Thymus (tissue), 11 donors: ENCODE data around the gene PAF1. TPM values are rescaled to one million over a fixed set of nuclear protein-coding genes. Genes with fewer than 3 reads are reported as not detected.

Experiments used
- DNase-seq, 9 donors: peaks; one replicate each; pipeline ENCODE4 v3.0.0-alpha.2; 2013; ENCODE audit warnings: low spot score in 9 of 9, low read depth in 6 of 9, missing footprints in 1 of 9
- H3K27ac ChIP-seq, 2 donors: one replicate each; pipeline ENCODE4 v1.5.1; 2013; ENCODE audit warnings: control low read depth in 1 of 2, low read depth in 1 of 2, low read length in 1 of 2, mild to moderate bottlenecking in 1 of 2, moderate library complexity in 1 of 2
- H3K27me3 ChIP-seq, 2 donors: one replicate each; pipeline ENCODE4 v1.5.1; 2013; ENCODE audit warnings: low read length in 1 of 2; ENCODE audit not compliant: control insufficient read depth in 2 of 2, insufficient read depth in 1 of 2
- H3K36me3 ChIP-seq, 2 donors: one replicate each; pipeline ENCODE4 v1.5.1; 2013; ENCODE audit warnings: low read length in 1 of 2, mild to moderate bottlenecking in 1 of 2, moderate library complexity in 1 of 2; ENCODE audit not compliant: control insufficient read depth in 2 of 2, insufficient read depth in 2 of 2
- H3K4me1 ChIP-seq, 2 donors: one replicate each; pipeline ENCODE4 v1.5.1; 2013; ENCODE audit warnings: low read length in 2 of 2; ENCODE audit not compliant: control insufficient read depth in 2 of 2, insufficient read depth in 2 of 2
- H3K4me3 ChIP-seq, 2 donors: one replicate each; pipeline ENCODE4 v1.5.1; 2013; ENCODE audit warnings: low read length in 2 of 2, control low read depth in 1 of 2, mild to moderate bottlenecking in 1 of 2
- H3K9me3 ChIP-seq, 2 donors: one replicate each; pipeline ENCODE4 v1.5.1; 2013; ENCODE audit warnings: low read length in 1 of 2, mild to moderate bottlenecking in 1 of 2; ENCODE audit not compliant: control insufficient read depth in 2 of 2, insufficient read depth in 1 of 2
- WGBS: extraction: QIAGEN DNeasy Blood & Tissue Kit; methylation state at CpG from one replicate; pipeline ENCODE4 v1.1.7; 2013; 5-methylcytosine and 5-hydroxymethylcytosine counted together
- polyA plus RNA-seq: library from polyadenylated mRNA; stranded (reverse); fragments of 200-250 nt; gene quantifications from one replicate; pipeline ENCODE4 v1.2.3, GENCODE V29; 2013
- total RNA-seq: library from RNA; stranded (reverse); fragments of 120-200 nt; gene quantifications from one replicate; pipeline ENCODE4 v1.2.4, GENCODE V29; 2013
- donor health status: healthy.

Gene PAF1
- total and polyA plus RNA-seq, 2 donors, result 33.4 to 40.1 TPM

DNA sequence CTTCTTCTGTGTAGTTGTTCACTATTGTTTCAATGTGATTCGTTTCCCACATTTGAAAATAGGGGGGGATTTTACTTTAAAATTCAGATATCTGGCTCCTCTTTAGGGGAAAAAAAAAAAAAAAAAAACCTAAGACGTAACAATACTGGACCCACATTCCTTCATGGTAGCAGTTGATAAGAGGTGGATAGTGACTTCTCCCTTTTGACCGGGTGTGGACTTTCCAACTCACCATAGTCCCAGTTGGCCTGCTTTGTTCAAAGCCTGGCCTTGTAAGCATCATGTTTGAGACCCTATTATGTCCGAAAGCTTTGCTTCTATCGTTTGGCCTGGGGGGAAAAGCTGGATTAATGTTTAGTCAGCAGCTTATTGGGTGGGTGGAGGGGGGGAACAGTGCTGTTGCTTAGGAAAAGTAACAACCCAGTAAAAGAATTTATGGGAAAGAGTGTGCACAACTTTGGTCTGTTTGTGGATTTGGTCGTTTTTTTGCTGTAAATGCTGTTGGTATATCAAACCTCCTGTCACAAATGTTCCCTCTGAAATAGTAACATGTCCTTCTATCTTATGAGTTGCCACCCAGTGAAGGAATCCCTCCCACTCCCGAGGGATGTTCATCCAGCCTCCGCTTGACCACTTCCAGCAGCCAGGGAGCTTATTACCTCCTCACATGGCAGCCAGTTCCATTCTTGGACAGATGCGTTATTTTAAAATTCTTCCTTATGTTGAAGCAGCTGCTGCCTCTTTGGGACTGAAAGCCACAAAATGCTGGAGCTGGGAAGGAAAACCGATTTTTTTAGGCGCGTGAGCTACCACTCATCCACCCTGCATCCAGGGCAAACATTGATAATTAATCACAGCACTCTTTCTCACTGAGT is 38.3 kb downstream of the PAF1 start:
- Histone ChIP-seq H3K27me3 (no peaks in the 10 kb centered on the region), H3K9me3 (no peaks in the 10 kb centered on the region), H3K27ac (no peak overlapping the region), H3K36me3 (peaks cover 61 to 68% of the 10 kb centered on the region in 2 donors), H3K4me3 (no peak overlapping the region), H3K4me1 (peaks cover 4 to 7% of the 10 kb centered on the region in 2 donors)
- no peak for DNase-seq
- WGBS, result 94% methylated on average over 12 of the region's 12 CpGs

DNA sequence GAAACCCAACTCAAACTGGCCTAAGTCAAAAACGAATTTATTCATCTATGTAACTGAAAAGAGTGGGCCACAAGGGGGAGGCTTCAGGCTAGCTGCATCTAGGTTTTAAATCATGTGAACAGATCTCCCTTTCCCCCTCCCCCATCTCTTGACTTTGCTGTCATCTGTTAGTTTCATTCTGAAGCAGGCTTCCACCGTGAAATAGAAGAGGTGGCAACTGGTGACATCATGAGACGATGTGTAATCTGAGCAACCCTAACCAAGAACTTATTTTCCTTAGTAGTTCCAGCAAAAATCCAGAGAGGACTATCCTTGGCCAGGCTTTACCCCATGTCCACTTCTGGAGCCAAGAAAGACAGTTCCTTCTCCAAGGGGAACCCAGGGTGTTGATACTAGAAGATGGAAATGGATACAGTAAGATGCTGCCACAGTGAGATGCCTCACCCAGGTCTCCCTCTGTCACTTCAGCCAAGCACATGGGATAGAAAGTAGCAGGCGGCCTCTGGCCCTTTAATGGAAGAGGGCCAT is 39.3 kb downstream of the PAF1 start:
- DNase-seq, result peak in 4 of 9 donors; percentile 21 to 56 (median 30)
- Histone ChIP-seq H3K9me3 (no peaks in the 10 kb centered on the region), H3K4me1 (peaks cover 4 to 7% of the 10 kb centered on the region in 2 donors), H3K27ac (peak overlapping the region in 1 of 2 donors; percentile 30), H3K27me3 (no peaks in the 10 kb centered on the region), H3K36me3 (peaks cover 51 to 62% of the 10 kb centered on the region in 2 donors), H3K4me3 (no peak overlapping the region)
- 79% methylated on average over 4 of the region's 4 CpGs for WGBS

GRCh38 chr19:39350156-39350555 is 40.8 kb downstream of the PAF1 start:
- WGBS, result 98% methylated on average over 3 of the region's 3 CpGs
- H3K4me1 ChIP-seq, result peaks cover 4 to 10% of the 10 kb centered on the region in 2 donors
- H3K36me3 ChIP-seq, result peaks cover 41 to 57% of the 10 kb centered on the region in 2 donors

DNA sequence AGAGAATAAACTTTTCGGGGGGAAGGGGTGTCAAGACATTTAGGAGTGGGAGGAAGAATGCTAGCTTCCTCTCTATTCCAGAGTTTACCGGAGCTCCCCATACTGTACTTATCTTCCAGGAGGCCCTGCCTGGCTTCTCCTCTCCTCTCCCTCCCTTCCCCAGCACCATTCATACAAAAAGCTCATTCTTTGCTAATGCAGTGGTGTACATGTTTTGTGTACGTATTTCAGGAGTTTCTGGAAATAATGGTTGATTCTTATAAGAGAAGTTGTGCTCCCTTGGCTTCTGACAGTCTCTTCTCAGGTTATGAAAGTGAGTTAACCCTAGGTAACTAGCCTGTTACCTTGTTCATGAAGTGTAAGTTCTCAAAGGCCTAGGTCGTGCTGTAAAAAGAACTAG is 41.6 kb downstream of the PAF1 start:
- WGBS, result 99% methylated on average over 4 of the region's 4 CpGs
- no peak for DNase-seq
- Histone ChIP-seq H3K9me3 (no peaks in the 10 kb centered on the region), H3K4me3 (no peak overlapping the region), H3K27ac (no peak overlapping the region), H3K4me1 (peaks cover 4 to 10% of the 10 kb centered on the region in 2 donors), H3K36me3 (peaks cover 35 to 51% of the 10 kb centered on the region in 2 donors), H3K27me3 (no peaks in the 10 kb centered on the region)

More at GRCh38 chr19:39350156-39350555, 40.8 kb downstream of the PAF1 start:
- no peaks in the 10 kb centered on the region for H3K27me3 ChIP-seq
- H3K4me3 ChIP-seq, result no peak overlapping the region
- no peaks in the 10 kb centered on the region for H3K9me3 ChIP-seq
- H3K27ac ChIP-seq, result no peak overlapping the region
- no peak for DNase-seq

DNA sequence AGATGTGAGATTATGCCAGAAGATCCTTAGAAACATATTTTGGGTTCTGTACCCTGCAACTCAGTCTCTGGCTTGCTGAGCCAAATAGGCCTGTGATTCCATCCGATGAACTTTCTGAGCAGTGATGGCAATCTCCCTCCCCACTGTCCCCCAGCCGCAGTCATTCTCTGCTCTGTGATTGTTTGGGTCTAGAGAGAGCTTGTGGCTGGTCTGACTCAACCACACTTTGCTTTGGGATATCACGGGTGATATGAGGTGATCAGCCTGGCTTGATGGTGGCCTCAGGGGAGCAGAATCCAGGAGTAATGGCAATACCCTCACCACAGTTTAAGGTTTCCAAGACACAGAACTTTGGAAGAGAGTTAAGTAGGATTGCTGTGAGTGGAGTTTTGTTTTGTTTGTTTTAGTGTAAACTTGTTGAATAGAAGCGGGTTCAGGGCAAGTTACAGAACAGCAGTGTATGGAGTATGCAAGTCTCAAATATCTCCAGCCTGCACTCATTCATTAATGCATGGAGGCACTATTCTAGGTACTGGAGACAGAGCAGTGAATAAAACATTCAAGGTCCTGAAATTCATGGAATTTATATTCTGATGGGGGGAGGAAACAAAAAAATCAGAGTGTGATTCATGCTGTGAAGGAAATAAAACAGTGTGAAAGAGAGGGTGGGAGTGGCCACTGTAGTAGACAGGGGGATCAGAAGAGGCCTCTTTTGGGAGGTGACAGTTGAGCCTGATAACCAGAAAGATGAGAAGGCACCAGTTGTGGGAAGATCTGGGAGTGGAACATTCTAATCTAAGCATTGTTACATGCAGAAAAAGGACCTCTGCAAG is 43.4 kb downstream of the PAF1 start:
- Histone ChIP-seq H3K27ac (no peak overlapping the region), H3K4me1 (peaks cover 18 to 21% of the 10 kb centered on the region in 2 donors)
- DNase-seq, result no peak

DNA sequence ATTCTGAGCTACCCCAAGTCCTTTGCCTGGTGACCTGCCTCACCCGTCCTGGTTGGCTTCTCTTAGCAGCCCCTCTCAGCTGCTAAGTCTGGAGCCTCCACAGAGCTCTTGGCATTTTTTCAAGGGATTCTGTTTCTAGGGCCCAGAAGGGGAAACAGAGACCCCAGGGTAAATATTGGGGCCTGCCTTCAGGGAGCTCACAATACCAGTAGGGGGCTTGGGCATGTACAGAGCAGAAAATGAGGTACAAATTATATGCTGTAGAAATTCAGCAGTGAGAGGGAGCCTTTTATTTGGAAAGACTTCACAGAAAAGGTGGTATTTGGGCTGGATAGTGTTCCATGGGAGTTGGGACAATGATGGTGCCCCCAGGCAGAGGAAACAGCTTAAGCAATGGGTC is 45.0 kb downstream of the PAF1 start:
- Histone ChIP-seq H3K27ac (no peak overlapping the region), H3K4me3 (no peak overlapping the region), H3K4me1 (peaks cover 13 to 15% of the 10 kb centered on the region in 2 donors), H3K27me3 (no peaks in the 10 kb centered on the region), H3K36me3 (peaks cover 21 to 30% of the 10 kb centered on the region in 2 donors), H3K9me3 (no peaks in the 10 kb centered on the region)
- no peak for DNase-seq
- WGBS, result 93% methylated on average over 1 of the region's 1 CpG

More for the DNA sequence above, 43.4 kb downstream of the PAF1 start:
- WGBS, result 96% methylated on average over 4 of the region's 4 CpGs
- H3K4me3 ChIP-seq, result no peak overlapping the region
- peaks cover 26 to 40% of the 10 kb centered on the region in 2 donors for H3K36me3 ChIP-seq
- H3K9me3 ChIP-seq, result no peaks in the 10 kb centered on the region
- H3K27me3 ChIP-seq, result no peaks in the 10 kb centered on the region

DNA sequence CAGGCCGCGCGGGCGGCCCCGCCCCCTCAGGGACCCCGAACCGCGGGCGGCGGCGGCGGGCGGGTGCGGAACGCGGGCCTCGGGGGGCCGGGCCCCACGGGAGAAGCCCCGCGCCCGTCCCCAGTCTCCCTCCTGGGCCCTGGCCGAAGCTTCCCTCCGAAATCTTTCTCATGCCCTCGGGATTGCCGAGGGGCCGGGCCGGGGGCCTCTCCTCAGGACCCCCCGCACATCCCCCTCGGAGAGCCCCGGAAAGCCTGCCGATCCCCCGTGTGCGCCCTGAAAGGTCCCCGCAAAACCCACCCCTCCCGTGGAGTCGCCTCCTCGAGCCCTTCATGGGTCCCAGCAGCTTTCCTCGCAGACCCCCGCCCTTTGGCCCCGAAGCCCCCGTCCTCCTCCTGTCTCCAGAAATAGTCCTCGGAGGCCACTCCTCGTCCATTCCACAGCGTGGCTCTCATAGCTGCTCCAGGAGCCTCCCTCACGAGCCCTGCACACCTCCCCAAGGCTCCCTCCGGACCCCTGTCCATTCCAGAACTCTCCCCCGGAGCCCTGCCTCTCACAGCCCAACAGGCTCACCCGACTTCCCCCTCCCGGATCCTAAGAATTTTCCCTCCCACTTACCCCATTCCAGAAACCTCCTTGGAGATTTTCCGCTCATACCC is 48.1 kb downstream of the PAF1 start:
- WGBS, result 4% methylated on average over 51 of the region's 51 CpGs
- peak in 1 of 9 donors; percentile 28 for DNase-seq
- H3K27me3 ChIP-seq, result no peaks in the 10 kb centered on the region
- H3K9me3 ChIP-seq, result no peaks in the 10 kb centered on the region
- H3K36me3 ChIP-seq, result peaks cover 4 to 13% of the 10 kb centered on the region in 2 donors
- peaks cover 22 to 30% of the 10 kb centered on the region in 2 donors for H3K4me1 ChIP-seq
- peak overlapping the region in 1 of 2 donors; percentile 81 for H3K27ac ChIP-seq
- peak overlapping the region; percentile 76 to 95 for H3K4me3 ChIP-seq

- peaks cover 4 to 7% of the 10 kb centered on the region in 2 donors for H3K36me3 ChIP-seq
- H3K9me3 ChIP-seq, result peaks cover 0 to 4% of the 10 kb centered on the region in 2 donors
- peaks cover 22 to 36% of the 10 kb centered on the region in 2 donors for H3K4me1 ChIP-seq
- peak within 1 kb of the TSS; percentile 94 to 99 for H3K27ac ChIP-seq
- peak within 1 kb of the TSS; percentile 95 to 98 for H3K4me3 ChIP-seq
- H3K27me3 ChIP-seq, result no peaks in the 10 kb centered on the region
- WGBS, result under 1% methylated on average over 105 of the region's 105 CpGs
- peak; percentile 84 to 99 (median 98) for DNase-seq
Measured at GRCh38 chr19:39341719-39342604, 48.9 kb downstream of the PAF1 start, which contains the start of gene SAMD4B. Gene SAMD4B, plus strand, starts transcription at chr19:39342421. Its CDS starts 14,473 bp downstream, at chr19:39356894.
